ENCODE results near the gene MED1.

MED1 gene

DNA sequence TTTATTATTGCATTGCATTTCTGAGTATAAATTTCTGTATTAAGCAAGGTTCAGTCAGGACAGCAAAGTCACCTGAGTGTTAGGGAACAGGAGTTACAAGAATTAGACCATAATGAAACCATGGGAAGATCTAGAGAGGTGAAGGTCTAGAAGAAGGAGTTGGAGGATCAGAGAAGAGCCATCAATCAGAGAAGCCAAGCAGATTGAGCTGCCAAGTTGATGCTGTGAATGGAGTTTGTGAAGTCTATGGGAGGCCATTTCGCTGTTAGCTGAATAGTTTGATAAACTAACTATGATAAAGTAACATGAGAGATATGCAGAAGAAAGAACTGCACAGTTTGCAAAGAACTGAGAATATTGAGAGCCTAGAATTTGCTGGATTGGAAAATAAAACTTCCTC, 90.0 kb downstream of the MED1 start:
- DNase-seq: no peak

DNA sequence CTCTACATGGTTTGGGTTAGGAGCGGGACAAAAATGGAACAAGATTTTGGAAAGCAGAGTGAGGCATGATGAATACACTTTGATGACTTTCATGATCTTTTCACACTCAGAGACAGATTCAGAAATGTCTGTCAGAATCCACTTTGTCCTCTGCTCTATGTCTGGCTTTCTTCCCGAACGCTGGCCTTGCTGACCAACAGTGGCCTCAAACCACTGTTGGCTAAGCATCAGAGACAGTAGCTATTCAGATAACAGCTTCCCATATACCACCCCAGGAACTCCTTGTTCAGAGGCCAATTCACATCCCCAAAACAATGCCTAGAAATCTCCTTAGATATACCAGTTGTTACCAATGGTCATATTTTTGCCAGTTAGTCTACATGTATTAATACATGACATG, 90.5 kb downstream of the MED1 start:
- no peak for DNase-seq

- no peak for DNase-seq
Measured at GRCh38 chr17:39359994-39360393, 91.1 kb downstream of the MED1 start.

DNA sequence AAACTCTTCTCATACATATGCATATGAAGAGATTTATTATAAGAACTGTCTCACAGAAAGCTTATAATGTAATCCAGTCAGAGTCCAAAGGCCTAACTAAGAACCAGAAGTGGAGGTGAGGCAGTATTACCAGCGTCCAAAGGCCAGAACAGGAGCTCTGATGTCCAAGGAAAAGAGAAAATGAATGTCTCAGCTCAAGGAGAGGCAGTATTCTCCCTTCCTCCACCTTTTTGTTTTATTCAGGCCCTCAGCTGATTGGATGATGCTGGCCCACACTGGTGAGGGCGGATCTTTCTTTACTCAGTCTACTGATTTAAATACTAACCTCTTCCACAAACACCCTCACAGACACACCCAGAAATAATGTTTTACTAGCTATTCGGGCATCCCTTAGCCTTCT, 93.1 kb downstream of the MED1 start:
- DNase-seq: no peak

- no peak for DNase-seq
Measured at GRCh38 chr17:39357488-39357887, 93.6 kb downstream of the MED1 start.

Data from activated naive CD4-positive, alpha-beta T cell treated with anti-CD3 and anti-CD28 coated beads, Interleukin-2, amount 50 U/mL, for 16 hours (primary cell).